ENCODE measurements around the gene EHF. TPM values are rescaled to one million over a fixed set of nuclear protein-coding genes. Genes with fewer than 3 reads are reported as not detected.

The EHF gene
- total and polyA plus RNA-seq, 9 of the 15 experiments (the other 6 are each of a cell fraction or from before 2014, with no cell fraction given) = 0.04 to 0.54 (median 0.37) TPM

DNA sequence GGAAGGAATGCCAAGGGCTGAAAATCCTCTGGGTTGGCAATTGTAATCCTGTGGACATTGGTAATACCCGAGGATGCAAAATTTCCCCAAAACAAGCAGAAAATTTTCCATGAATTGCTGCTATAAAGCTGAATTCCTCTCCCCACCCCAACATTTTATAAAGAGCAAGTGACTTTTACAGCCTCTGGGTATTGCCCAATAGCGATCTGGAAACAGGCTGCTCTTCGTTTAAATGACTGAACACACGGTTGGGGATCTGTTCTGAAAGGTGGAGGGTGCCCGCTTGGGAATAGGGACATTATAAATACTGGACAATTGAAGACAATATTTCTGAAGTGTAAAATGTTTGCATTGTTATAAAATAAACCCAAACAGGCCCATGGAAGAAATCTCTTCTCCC is 20.6 kb downstream of the EHF start:
- FAIRE-seq (no peak), DNase-seq (ENCODE audit: extremely low read depth in 1 of 4, low spot score in 3 of 4) (no peak), ATAC-seq (no peak)
- H3K9me1 ChIP-seq (ENCODE audit: control insufficient read depth, insufficient read depth, low read length) = no peaks in the 10 kb centered on the region
- H3K9ac ChIP-seq (ENCODE audit: insufficient read depth in 1 of 2, low read depth in 2 of 2, low read length in 2 of 2) = no peak overlapping the region
- no peaks in the 10 kb centered on the region for H3K9me3 ChIP-seq (replicated peaks; ENCODE audit: control insufficient read depth, insufficient read depth, low read depth, low read length)
- no TSS peak for BruUV-seq (replicated peaks)
- H3K4me1 ChIP-seq (replicated peaks in 1 of 2; ENCODE audit: control insufficient read depth in 2 of 2, insufficient read depth in 2 of 2, low read length in 2 of 2) = peaks cover 5 to 6% of the 10 kb centered on the region in 2 experiments; a peak in 4 of 5 replicates
- no peak overlapping the region for H2AFZ ChIP-seq (ENCODE audit: low read depth, low read length)
- no peak overlapping the region for H3K27ac ChIP-seq (ENCODE audit: extremely low read depth, low read depth, low read length)
- H3K27me3 ChIP-seq (ENCODE audit: control insufficient read depth in 2 of 2, insufficient read depth in 2 of 2, low read length in 2 of 2) = no peaks in the 10 kb centered on the region
- no peaks in the 10 kb centered on the region for H3K79me2 ChIP-seq (ENCODE audit: control insufficient read depth, insufficient read depth, low read length)
- no peaks in the 10 kb centered on the region for H4K20me1 ChIP-seq (replicated peaks; ENCODE audit: control insufficient read depth, insufficient read depth, low read length)
- TF ChIP-seq, protein P1, sequence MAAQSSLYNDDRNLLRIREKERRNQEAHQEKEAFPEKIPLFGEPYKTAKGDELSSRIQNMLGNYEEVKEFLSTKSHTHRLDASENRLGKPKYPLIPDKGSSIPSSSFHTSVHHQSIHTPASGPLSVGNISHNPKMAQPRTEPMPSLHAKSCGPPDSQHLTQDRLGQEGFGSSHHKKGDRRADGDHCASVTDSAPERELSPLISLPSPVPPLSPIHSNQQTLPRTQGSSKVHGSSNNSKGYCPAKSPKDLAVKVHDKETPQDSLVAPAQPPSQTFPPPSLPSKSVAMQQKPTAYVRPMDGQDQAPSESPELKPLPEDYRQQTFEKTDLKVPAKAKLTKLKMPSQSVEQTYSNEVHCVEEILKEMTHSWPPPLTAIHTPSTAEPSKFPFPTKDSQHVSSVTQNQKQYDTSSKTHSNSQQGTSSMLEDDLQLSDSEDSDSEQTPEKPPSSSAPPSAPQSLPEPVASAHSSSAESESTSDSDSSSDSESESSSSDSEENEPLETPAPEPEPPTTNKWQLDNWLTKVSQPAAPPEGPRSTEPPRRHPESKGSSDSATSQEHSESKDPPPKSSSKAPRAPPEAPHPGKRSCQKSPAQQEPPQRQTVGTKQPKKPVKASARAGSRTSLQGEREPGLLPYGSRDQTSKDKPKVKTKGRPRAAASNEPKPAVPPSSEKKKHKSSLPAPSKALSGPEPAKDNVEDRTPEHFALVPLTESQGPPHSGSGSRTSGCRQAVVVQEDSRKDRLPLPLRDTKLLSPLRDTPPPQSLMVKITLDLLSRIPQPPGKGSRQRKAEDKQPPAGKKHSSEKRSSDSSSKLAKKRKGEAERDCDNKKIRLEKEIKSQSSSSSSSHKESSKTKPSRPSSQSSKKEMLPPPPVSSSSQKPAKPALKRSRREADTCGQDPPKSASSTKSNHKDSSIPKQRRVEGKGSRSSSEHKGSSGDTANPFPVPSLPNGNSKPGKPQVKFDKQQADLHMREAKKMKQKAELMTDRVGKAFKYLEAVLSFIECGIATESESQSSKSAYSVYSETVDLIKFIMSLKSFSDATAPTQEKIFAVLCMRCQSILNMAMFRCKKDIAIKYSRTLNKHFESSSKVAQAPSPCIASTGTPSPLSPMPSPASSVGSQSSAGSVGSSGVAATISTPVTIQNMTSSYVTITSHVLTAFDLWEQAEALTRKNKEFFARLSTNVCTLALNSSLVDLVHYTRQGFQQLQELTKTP (IDR thresholded peaks at IDR 0.05; ENCODE audit: low read depth in 1 of 2, partially characterized antibody in 2 of 2) = no peak
- TF ChIP-seq CEBPB (tag; IDR thresholded peaks at IDR 0.05) (peak; percentile 74), CEBPG (CRISPR knock-in tag; IDR thresholded peaks at IDR 0.05) (peak; percentile 36; the same call in 1 of the 2 replicates), CEBPG (tag; conservative IDR thresholded peaks at IDR 0.05 in 1 of 2, IDR thresholded peaks at IDR 0.05 in 1 of 2) (peak; percentile 53 to 89)
- no peak overlapping the region for H3K4me2 ChIP-seq (ENCODE audit: insufficient read depth, low read length)
- ChIA-PET POLR2A (interaction anchor here (1.2 to 4.3 kb wide), 3 partner anchors 9 to 25 kb away, joined by 3 to 17 read pairs (median 9); no protein-coding TSS in a partner anchor), CTCF (ENCODE audit: low intra/inter-chr PET ratio) (no interaction called here)
- in situ Hi-C loops (cut with MboI) (no loop called here), intact Hi-C loops (cut with micrococcal nuclease) (no loop called here)
- no peak overlapping the region for H3K4me3 ChIP-seq
- WGBS (ENCODE audit: insufficient coverage, low coverage, missing lambda C conversion rate) = 43% methylated on average over 5 of the region's 5 CpGs
- H3K36me3 ChIP-seq (ENCODE audit: control insufficient read depth, insufficient read depth, low read length) = no peaks in the 10 kb centered on the region

Data from K562 (cell line).